ENCODE results near the gene DHX30.
"Not testable (repeated sequence)": the region's sequence is repeated elsewhere in the genome, so short reads cannot be mapped to it uniquely, and the experiment has no call there.

DHX30 gene

GRCh38 chr3:47804577-47804976 lies 1.6 kb downstream of the DHX30 start:
- H3K4me3 ChIP-seq (ENCODE audit: low read length) = no peak overlapping the region
- TF ChIP-seq CTCF (conservative IDR thresholded peaks at IDR 0.05; ENCODE audit: low read length) = no peak
- no peak for DNase-seq (ENCODE audit: low read depth)

GRCh38 chr3:47813551-47814177 lies 10.7 kb downstream of the DHX30 start:
- no peak overlapping the region for H3K4me3 ChIP-seq (ENCODE audit: low read length)
- no peak for TF ChIP-seq CTCF (conservative IDR thresholded peaks at IDR 0.05; ENCODE audit: low read length)
- no peak for DNase-seq (ENCODE audit: low read depth)

- TF ChIP-seq CTCF (conservative IDR thresholded peaks at IDR 0.05; ENCODE audit: low read length) = no peak
- no peak for DNase-seq (ENCODE audit: low read depth)
- H3K4me3 ChIP-seq (ENCODE audit: low read length) = no peak overlapping the region
Observed at GRCh38 chr3:47817609-47818008, 14.7 kb downstream of the DHX30 start.

GRCh38 chr3:47824541-47825473 lies 21.9 kb downstream of the DHX30 start:
- peak; percentile 83 for DNase-seq (ENCODE audit: low read depth)
- TF ChIP-seq CTCF (conservative IDR thresholded peaks at IDR 0.05; ENCODE audit: low read length) = peak; percentile 35
- H3K4me3 ChIP-seq (ENCODE audit: low read length) = peak overlapping the region; percentile 94

- DNase-seq (ENCODE audit: low read depth) = no peak
- TF ChIP-seq CTCF (conservative IDR thresholded peaks at IDR 0.05; ENCODE audit: low read length) = no peak
- H3K4me3 ChIP-seq (ENCODE audit: low read length) = peak overlapping the region; percentile 94
Observed at GRCh38 chr3:47825590-47825989, 22.7 kb downstream of the DHX30 start.

- H3K4me3 ChIP-seq (ENCODE audit: low read length); DNase-seq (ENCODE audit: low read depth): not testable (repeated sequence)
Observed at GRCh38 chr3:47829482-47829881, 26.5 kb downstream of the DHX30 start.

- DNase-seq (ENCODE audit: low read depth) = no peak
Observed at GRCh38 chr3:47836986-47837385, 34.0 kb downstream of the DHX30 start.

More at GRCh38 chr3:47836986-47837385, 34.0 kb downstream of the DHX30 start:
- TF ChIP-seq CTCF (conservative IDR thresholded peaks at IDR 0.05; ENCODE audit: low read length) = no peak
- no peak overlapping the region for H3K4me3 ChIP-seq (ENCODE audit: low read length)

Measured in AG10803 (cell line).